Fibroblast of lung (primary cell): ENCODE data around the gene KRTAP4-7. TPM values are rescaled to one million over a fixed set of nuclear protein-coding genes. Genes with fewer than 3 reads are reported as not detected.
"Not testable (repeated sequence)": the region's sequence is repeated elsewhere in the genome, so short reads cannot be mapped to it uniquely, and the experiment has no call there.

Experiments
- DNase-seq, 2 donors: peaks; one replicate each; pipeline versions ENCODE4 v3.0.0 to v3.0.0-alpha.2; 2010; ENCODE audit warnings: low read depth in 2 of 2
- H2AFZ ChIP-seq: 2 replicates; pipeline ENCODE4 v1.5.1; 2012; ENCODE audit warnings: low read length, control low read depth, inconsistent platforms
- H3K27ac ChIP-seq: 2 replicates; pipeline ENCODE4 v1.5.1; 2011; ENCODE audit warnings: low read length, control low read depth; ENCODE audit not compliant: insufficient read depth
- H3K27me3 ChIP-seq: 2 replicates; pipeline ENCODE4 v1.5.1; 2011; ENCODE audit warnings: mild to moderate bottlenecking, low read length; ENCODE audit not compliant: control insufficient read depth, insufficient read depth
- H3K36me3 ChIP-seq: 2 replicates; pipeline ENCODE4 v1.5.1; 2011; ENCODE audit warnings: low read length; ENCODE audit not compliant: control insufficient read depth, insufficient read depth
- H3K4me1 ChIP-seq: 2 replicates; pipeline ENCODE4 v1.5.1; 2011; ENCODE audit warnings: low read length; ENCODE audit not compliant: control insufficient read depth, insufficient read depth; ENCODE audit errors: extremely low read depth
- H3K4me2 ChIP-seq: 2 replicates; pipeline ENCODE4 v1.5.1; 2011; ENCODE audit warnings: low read length, control low read depth; ENCODE audit not compliant: insufficient read depth; ENCODE audit errors: extremely low read depth
- H3K4me3 ChIP-seq, 4 experiments: fragments of 200-600 bp in 1 of 4; sonication (generic) in 1 of 4; replicated peaks in 1 of 4; 2 replicates each; pipeline ENCODE4 v1.5.1; 2011 to 2016; ENCODE audit warnings: low read length in 4 of 4, low read depth in 3 of 4, mild to moderate bottlenecking in 3 of 4, control low read depth in 2 of 4, inconsistent platforms in 1 of 4, mixed read lengths in 1 of 4; ENCODE audit not compliant: insufficient read depth in 1 of 4; ENCODE audit errors: control extremely low read depth in 1 of 4
- H3K79me2 ChIP-seq: 2 replicates; pipeline ENCODE4 v1.5.1; 2012; ENCODE audit warnings: mild to moderate bottlenecking, low read length, inconsistent platforms; ENCODE audit not compliant: control insufficient read depth, insufficient read depth
- H3K9ac ChIP-seq: 2 replicates; pipeline ENCODE4 v1.5.1; 2011; ENCODE audit warnings: mild to moderate bottlenecking, low read length, control low read depth; ENCODE audit not compliant: insufficient read depth
- H3K9me3 ChIP-seq: 2 replicates; pipeline ENCODE4 v1.5.1; 2012; ENCODE audit warnings: low read depth, low read length; ENCODE audit not compliant: control insufficient read depth, insufficient read depth
- H4K20me1 ChIP-seq: 2 replicates; pipeline ENCODE4 v1.5.1; 2011; ENCODE audit warnings: low read length; ENCODE audit not compliant: control insufficient read depth, insufficient read depth; ENCODE audit errors: extremely low read depth
- CTCF ChIP-seq, 2 donors: IDR thresholded peaks in 1 of 2; conservative IDR thresholded peaks in 1 of 2; 1 replicate in 1 of 2; 2 replicates in 1 of 2; pipeline ENCODE4 v1.5.1; 2011 to 2012; ENCODE audit warnings: low read length in 2 of 2, control low read depth in 1 of 2, inconsistent platforms in 1 of 2, low read depth in 1 of 2, mild to moderate bottlenecking in 1 of 2
- EZH2 ChIP-seq: IDR thresholded peaks from 2 replicates; pipeline ENCODE4 v1.5.1; 2012; ENCODE audit warnings: low read length, control low read depth, mild to moderate bottlenecking; ENCODE audit errors: missing control alignments
- polyA plus RNA-seq, 2 donors: library from polyadenylated mRNA; depleted of rRNA in 1 of 2; stranded (reverse) in 1 of 2; unstranded in 1 of 2; fragments of >200 nt; gene quantifications; 2 replicates each; pipeline ENCODE4 v1.2.1, GENCODE V29; 2011 to 2012; ENCODE audit warnings: missing spikeins in 1 of 2
- total RNA-seq: library from RNA; depleted of rRNA; stranded (reverse); fragments of >200 nt; gene quantifications from 2 replicates; pipeline ENCODE4 v1.2.1, GENCODE V29; 2014

Gene KRTAP4-7
- total and polyA plus RNA-seq, 2 donors (not counting 1 experiment from before 2014, with no cell fraction given) = not detected

- no peaks in the 10 kb centered on the region for H3K9me3 ChIP-seq
- no peaks in the 10 kb centered on the region for H3K36me3 ChIP-seq
- H2AFZ ChIP-seq = no peak overlapping the region
- peaks cover 31% of the 10 kb centered on the region for H3K4me1 ChIP-seq
- no peak overlapping the region for H3K9ac ChIP-seq
- no peak for TF ChIP-seq CTCF (conservative IDR thresholded peaks at IDR 0.05 in 1 of 2, IDR thresholded peaks at IDR 0.05 in 1 of 2; ENCODE audit: low read depth in 1 of 2, low read length in 2 of 2)
- TF ChIP-seq EZH2 = no peak
- H3K27me3 ChIP-seq = no peaks in the 10 kb centered on the region
- H3K79me2 ChIP-seq = no peaks in the 10 kb centered on the region
- no peak overlapping the region for H3K4me2 ChIP-seq
- no peaks in the 10 kb centered on the region for H4K20me1 ChIP-seq
- DNase-seq = peak in 1 of 2 donors; percentile 38
- H3K27ac ChIP-seq = peak overlapping the region; percentile 73
- no peak overlapping the region for H3K4me3 ChIP-seq
Measured at GRCh38 chr17:41058741-41059140, 25.2 kb upstream of the KRTAP4-7 start.

- H3K27me3 ChIP-seq, H3K4me3 ChIP-seq, H3K9ac ChIP-seq, H3K9me3 ChIP-seq, H3K79me2 ChIP-seq, H2AFZ ChIP-seq, H4K20me1 ChIP-seq, H3K36me3 ChIP-seq: not testable (repeated sequence)
- peak; percentile 21 to 92 for DNase-seq
- peaks cover 31% of the 10 kb centered on the region for H3K4me1 ChIP-seq
- H3K4me2 ChIP-seq = peak overlapping the region; percentile 32
- peak overlapping the region; percentile 77 for H3K27ac ChIP-seq
Measured at GRCh38 chr17:41059276-41060051, 24.5 kb upstream of the KRTAP4-7 start.

GRCh38 chr17:41060052-41060604, 23.8 kb upstream of the KRTAP4-7 start, which contains the start of gene KRTAP2-3:
KRTAP2-3 (minus strand) TSS chr17:41060114; CDS start chr17:41060050, 64 bp downstream.
- Histone ChIP-seq H2AFZ (no peak within 1 kb of the TSS), H3K79me2 (no peaks in the 10 kb centered on the region), H3K27me3 (no peaks in the 10 kb centered on the region), H3K27ac (peak within 1 kb of the TSS; percentile 77), H3K4me1 (peaks cover 31% of the 10 kb centered on the region), H3K9ac (peak within 1 kb of the TSS; percentile 32), H3K4me3 (no peak within 1 kb of the TSS), H3K9me3 (no peaks in the 10 kb centered on the region), H4K20me1 (no peaks in the 10 kb centered on the region), H3K4me2 (peak within 1 kb of the TSS; percentile 32), H3K36me3 (no peaks in the 10 kb centered on the region)
- peak; percentile 52 to 99 for DNase-seq
- TF ChIP-seq EZH2 (no peak), CTCF (conservative IDR thresholded peaks at IDR 0.05 in 1 of 2, IDR thresholded peaks at IDR 0.05 in 1 of 2; ENCODE audit: low read depth in 1 of 2, low read length in 2 of 2) (no peak)
